Activated CD8-positive, alpha-beta memory T cell treated with anti-CD3 and anti-CD28 coated beads for 36 hours (primary cell): ENCODE data around the gene APCDD1L. TPM values are rescaled to one million over a fixed set of nuclear protein-coding genes. Genes with fewer than 3 reads are reported as not detected.
"Not testable (repeated sequence)": the region's sequence is repeated elsewhere in the genome, so short reads cannot be mapped to it uniquely, and the experiment has no call there.

Experiments used
- CTCF ChIA-PET: fragments of 350-600 bp; sonication (Branson Sonifier 250); formaldehyde crosslinking; loops from one replicate; lab custom pipeline; 2021; ENCODE audit warnings: antibody characterized with exemption; lab: Charles Lee
- POLR2A ChIA-PET: fragments of 350-600 bp; sonication (Branson Sonifier 250); formaldehyde crosslinking; loops from one replicate; lab custom pipeline; 2021; ENCODE audit warnings: antibody characterized with exemption; lab: Charles Lee
- total RNA-seq, 2 experiments: library from RNA; stranded (reverse); gene quantifications; one replicate each; pipeline ENCODE4 v1.2.3, GENCODE V29; 2021

APCDD1L gene
- total RNA-seq, 2 experiments from 2014 or later: not detected

- ChIA-PET CTCF (no interaction called here), POLR2A (no interaction called here)
Measured at GRCh38 chr20:58433759-58434158, 81.4 kb downstream of the APCDD1L start.

- ChIA-PET POLR2A (no interaction called here), CTCF (no interaction called here)
Measured at GRCh38 chr20:58433029-58433647, 82.1 kb downstream of the APCDD1L start.

DNA sequence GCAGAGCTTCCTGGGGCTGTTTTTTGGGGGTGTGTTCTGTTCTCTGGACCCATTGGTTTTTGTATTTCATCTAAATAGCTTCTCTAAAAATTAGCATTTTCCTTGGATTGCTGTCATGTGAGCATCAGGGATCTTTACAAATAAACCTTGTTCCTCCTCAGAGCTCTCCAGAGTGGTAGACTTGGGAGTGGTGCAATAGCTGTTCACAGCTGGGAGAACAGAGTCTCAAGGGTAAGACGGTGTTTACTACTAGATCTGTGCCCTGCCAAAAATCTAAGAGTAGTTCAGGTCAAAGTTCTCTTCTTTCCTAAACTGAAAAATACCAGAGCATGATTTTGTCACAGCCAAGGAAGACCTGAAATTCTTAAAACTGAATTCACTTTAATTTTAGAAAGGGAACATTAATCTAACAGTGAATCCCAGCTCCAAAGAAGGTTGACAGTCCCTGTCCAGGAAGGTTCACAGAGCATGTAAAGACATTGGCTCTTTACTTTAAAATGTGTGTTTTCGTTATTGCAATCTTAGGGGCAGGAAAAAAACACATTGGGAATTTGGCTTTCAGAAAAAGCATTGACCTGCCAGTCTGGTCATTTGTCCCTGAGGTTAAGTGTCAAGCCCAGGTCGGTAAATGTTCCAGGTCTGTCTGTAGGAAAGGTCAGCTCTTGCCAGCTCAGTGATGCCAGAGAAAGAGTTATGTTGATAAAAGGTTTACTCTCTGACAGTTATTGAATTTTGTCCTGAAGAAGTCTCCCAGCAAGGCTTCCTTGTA lies 82.8 kb downstream of the APCDD1L start:
- CTCF ChIA-PET: interaction anchor here (0.7 kb wide), 1 partner anchor 16 kb away, joined by 3 read pairs; no protein-coding TSS in a partner anchor
- POLR2A ChIA-PET: no interaction called here

DNA sequence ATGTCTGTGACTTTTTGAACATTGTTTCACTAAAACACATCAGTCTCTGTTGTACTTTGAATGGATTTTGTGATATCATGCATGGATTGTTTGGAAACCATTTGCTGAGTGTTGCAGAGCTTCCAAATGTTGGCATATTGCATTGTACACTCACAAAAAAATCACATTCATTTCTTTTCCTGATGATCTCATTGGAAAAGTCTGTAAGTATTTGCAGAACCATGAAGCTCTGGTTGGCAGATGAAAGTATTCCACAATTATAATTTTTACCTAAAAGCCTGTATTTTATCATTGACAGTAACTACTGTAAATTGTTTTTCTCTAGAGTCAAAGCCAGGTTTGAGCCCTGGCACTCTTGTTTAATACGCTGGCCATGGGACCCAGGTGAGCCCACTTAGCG lies 84.1 kb downstream of the APCDD1L start:
- CTCF ChIA-PET: no interaction called here
- POLR2A ChIA-PET: no interaction called here

GRCh38 chr20:58429303-58429702 lies 85.9 kb downstream of the APCDD1L start:
- ChIA-PET CTCF (no interaction called here), POLR2A (no interaction called here)

- ChIA-PET POLR2A (no interaction called here), CTCF (interaction anchor here (0.6 kb wide), 1 partner anchor 228 kb away, joined by 3 read pairs; no protein-coding TSS in a partner anchor)
Measured at GRCh38 chr20:58428364-58428763, 86.8 kb downstream of the APCDD1L start.

DNA sequence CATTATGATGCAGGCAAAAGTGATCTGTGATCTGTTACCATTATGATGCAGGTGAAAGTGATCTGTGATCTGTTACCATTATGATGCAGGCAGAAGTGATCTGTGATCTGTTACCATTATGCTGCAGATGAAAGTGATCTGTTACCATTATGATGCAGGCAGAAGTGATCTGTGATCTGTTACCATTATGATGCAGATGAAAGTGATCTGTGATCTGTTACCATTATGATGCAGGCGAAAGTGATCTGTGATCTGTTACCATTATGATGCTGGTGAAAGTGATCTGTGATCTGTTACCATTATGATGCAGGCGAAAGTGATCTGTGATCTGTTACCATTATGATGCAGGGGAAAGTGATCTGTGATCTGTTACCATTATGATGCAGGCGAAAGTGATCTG lies 87.6 kb downstream of the APCDD1L start:
- POLR2A ChIA-PET, CTCF ChIA-PET: not testable (repeated sequence)

GRCh38 chr20:58424218-58424969 lies 90.8 kb downstream of the APCDD1L start:
- POLR2A ChIA-PET: no interaction called here
- CTCF ChIA-PET: no interaction called here

DNA sequence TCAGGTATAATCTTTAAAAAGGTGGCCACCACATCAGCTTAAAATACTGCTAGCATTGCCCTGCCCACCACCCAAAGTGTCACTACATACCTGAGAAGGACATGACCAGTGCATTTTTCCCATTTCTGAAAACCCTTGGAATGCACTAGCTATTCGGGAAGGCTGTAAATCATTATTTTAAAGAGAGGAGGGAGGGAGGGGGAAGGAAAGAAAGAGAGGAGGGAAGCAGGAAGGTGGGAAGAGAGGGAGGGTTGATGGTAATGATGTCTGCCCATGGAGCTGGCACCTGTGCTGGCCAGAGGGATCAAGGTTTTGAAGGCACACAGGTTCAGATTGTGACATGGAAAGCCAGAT lies 93.7 kb downstream of the APCDD1L start:
- POLR2A ChIA-PET: no interaction called here
- CTCF ChIA-PET: no interaction called here

DNA sequence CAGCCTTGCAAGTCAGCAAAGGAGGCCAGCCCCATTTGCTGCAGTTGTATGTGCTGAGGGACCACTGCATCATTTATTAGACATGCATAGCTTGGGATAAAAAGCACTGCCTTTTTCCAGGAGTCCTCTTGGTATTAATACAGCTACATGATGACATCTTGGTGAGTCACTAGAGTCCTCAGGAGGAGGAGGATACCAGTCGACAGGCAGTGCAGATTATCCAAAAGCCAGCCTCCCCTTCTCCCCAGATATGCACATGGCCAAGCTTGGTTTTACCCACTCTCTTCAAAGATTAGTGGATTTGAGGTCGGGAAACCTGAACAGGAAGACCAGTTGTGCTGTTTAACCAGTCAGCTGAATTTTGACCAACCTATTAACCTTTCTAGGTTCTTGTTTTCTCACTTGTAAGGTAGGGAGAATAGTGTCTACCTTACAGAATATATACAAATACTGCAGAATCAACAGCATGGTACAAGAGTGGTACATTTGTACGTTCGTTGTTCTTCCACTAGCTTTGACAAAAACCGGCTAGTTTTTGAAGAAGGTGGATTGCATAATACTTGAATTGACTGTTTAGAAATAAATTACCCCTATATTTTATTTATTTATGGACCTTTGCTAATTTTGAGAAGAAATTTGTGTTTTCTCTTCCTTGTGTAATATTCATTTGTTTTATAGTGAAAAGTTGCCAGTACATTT lies 94.3 kb downstream of the APCDD1L start:
- ChIA-PET POLR2A (no interaction called here), CTCF (interaction anchor here (0.6 kb wide), 1 partner anchor 197 kb away, joined by 3 read pairs; no protein-coding TSS in a partner anchor)

- CTCF ChIA-PET: interaction anchor here (0.9 kb wide), 1 partner anchor 31 kb away, joined by 3 read pairs; the partner anchor contains the start of gene VAPB
- POLR2A ChIA-PET: no interaction called here
Measured at GRCh38 chr20:58418949-58419748, 96.0 kb downstream of the APCDD1L start.

DNA sequence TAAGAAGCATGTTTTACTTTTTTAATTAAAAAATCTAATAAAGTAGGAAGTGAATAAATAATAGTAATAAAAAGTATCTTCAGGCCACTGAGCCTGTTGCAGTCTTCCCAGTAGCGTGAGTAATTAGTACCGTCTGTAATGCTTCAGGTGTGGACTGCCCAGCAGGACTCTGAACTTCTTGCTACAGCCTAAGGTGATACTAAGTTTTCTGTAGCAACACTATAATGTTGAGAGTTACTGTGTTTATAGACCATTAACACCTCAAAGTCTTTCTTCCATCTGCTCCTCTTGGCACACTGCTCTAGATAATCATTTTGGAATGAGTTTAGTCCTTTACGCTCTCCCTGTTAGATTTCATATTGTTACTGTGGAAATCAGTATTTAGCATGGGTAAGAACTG lies 97.8 kb downstream of the APCDD1L start:
- CTCF ChIA-PET: interaction anchor here (1.2 kb wide), 1 partner anchor 12 kb away, joined by 3 read pairs; no protein-coding TSS in a partner anchor
- POLR2A ChIA-PET: interaction anchor here (0.6 kb wide), 1 partner anchor 29 kb away, joined by 3 read pairs; the partner anchor contains the start of gene VAPB

DNA sequence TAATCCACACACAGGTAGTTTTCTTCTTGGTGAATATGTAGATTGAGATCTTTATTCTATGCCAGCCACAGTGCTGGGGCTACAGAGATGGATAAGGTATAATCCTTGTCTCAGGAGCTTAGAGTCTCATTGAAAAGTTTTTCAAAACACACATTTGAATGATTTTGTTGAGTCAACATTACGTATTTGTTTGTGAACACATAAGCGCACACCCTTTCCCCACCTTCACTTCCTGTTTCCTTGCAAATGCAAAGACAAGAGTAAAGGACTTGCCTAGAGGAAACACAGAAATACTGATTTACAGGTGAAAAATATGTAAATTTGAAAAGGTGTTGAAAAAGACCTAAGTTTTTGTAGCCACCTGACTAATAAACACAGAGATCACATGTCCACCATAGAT lies 98.4 kb downstream of the APCDD1L start:
- ChIA-PET CTCF (interaction anchor here (1.2 kb wide), 1 partner anchor 12 kb away, joined by 3 read pairs; no protein-coding TSS in a partner anchor), POLR2A (interaction anchor here (0.5 to 0.6 kb wide), 2 partner anchors 28 to 125 kb away, joined by 3 to 5 read pairs; partner anchors contain the start of gene VAPB)

- POLR2A ChIA-PET: no interaction called here
- CTCF ChIA-PET: interaction anchor here (1.2 kb wide), 1 partner anchor 11 kb away, joined by 3 read pairs; no protein-coding TSS in a partner anchor
Measured at GRCh38 chr20:58416057-58416456, 99.1 kb downstream of the APCDD1L start.

DNA sequence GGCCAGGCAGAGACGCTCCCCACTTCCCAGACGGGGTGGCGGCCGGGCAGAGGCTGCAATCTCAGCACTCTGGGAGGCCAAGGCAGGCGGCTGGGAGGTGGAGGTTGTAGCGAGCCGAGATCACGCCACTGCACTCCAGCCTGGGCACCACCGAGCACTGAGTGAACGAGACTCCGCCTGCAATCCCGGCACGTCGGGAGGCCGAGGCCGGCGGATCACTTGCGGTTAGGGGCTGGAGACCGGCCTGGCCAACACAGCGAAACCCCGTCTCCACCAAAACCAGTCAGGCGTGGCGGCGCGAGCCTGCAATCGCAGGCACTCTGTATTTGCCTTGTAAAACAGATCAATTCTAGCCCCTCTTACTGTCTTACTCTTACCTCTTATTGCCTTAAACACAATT lies 100.4 kb downstream of the APCDD1L start:
- CTCF ChIA-PET, POLR2A ChIA-PET: not testable (repeated sequence)

- CTCF ChIA-PET, POLR2A ChIA-PET: not testable (repeated sequence)
Measured at GRCh38 chr20:58414216-58414615, 101.0 kb downstream of the APCDD1L start.
